Measurements from ENCODE around the gene PLA2G10.
"Not testable (repeated sequence)": the region's sequence is repeated elsewhere in the genome, so short reads cannot be mapped to it uniquely, and the experiment has no call there.

Gene PLA2G10, protein sequence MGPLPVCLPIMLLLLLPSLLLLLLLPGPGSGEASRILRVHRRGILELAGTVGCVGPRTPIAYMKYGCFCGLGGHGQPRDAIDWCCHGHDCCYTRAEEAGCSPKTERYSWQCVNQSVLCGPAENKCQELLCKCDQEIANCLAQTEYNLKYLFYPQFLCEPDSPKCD
- long read RNA-seq, result 0 reads

DNA sequence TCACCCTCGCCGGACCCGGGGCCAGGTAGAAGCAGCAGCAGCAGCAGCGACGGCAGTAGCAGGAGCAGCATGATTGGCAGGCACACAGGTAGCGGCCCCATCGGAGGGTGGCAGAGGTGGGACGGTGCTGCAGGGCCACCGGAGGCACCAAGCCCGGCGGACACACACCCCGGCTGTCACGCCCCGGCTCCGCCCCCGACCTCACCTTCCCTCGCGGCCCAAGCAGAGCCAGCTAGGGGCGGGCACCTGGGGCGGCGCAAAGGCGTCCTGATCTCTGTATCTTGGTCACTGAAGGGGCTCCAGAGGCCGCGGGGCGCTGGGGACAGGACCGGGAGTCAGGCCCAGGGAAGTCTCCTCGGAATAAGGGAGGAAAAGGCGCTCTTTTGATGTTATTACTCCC, at the start of gene PLA2G10:
PLA2G10 (minus strand) TSS at position 180 of the 400 bp plus-strand sequence; CDS start at position 101, 79 bp downstream.
- H3K27ac ChIP-seq (replicated peaks); H3K4me3 ChIP-seq (replicated peaks; ENCODE audit: insufficient read depth, low read length); DNase-seq (ENCODE audit: low read depth in 1 of 2, low spot score in 1 of 2); H3K27me3 ChIP-seq (ENCODE audit: insufficient read depth, poor library complexity, severe bottlenecking): not testable (repeated sequence)

DNA sequence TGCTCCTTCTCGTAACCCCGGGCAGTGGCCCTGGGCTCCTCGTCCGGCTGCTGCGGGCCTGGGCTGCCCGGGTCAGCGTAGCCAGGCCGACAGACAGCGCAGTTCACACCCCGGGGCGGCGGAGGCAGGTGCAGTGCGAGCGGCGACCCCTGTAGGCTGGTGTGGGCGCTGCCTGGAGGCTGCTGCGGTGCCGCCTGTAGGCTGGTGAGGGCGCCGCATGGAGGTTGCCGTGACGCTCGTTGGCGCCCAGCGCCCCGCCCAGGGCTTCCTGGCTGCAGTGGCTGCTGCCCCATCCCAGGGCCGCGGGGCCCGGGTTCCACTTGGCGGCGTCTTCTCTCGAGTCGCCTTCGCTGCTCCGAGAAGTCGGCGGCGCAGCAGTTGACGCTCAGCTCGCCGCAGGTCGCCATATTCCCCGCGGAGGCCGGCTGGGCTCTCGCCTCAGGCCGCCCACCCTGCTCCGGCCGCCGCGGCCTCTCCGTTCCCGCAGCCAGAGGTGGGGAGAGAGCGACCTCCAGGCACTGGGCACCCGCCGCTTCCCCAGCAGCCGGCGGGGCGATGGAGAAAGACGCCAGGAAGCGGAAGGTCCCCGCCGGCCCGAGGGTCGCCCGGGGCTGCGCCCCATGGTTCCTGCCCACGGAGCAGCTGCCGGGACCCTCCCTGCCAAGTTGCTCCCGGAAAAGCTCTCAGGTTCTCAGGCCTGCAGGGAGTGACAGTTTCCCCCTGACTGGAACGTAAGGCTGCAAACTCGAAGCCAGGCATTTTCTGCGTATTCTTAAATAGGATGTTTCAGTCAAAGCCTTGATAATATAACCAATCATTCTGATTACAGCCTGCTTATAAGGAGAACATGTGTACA, 48.4 kb upstream of the PLA2G10 start, which contains the start of gene NPIPA2:
NPIPA2 (plus strand) TSS at position 261 of the 856 bp plus-strand sequence. CDS start 5,533 bp downstream, outside the sequence.
- DNase-seq (ENCODE audit: low read depth in 1 of 2, low spot score in 1 of 2); H3K4me3 ChIP-seq (replicated peaks; ENCODE audit: insufficient read depth, low read length); H3K27ac ChIP-seq (replicated peaks); H3K27me3 ChIP-seq (ENCODE audit: insufficient read depth, poor library complexity, severe bottlenecking): not testable (repeated sequence)

DNA sequence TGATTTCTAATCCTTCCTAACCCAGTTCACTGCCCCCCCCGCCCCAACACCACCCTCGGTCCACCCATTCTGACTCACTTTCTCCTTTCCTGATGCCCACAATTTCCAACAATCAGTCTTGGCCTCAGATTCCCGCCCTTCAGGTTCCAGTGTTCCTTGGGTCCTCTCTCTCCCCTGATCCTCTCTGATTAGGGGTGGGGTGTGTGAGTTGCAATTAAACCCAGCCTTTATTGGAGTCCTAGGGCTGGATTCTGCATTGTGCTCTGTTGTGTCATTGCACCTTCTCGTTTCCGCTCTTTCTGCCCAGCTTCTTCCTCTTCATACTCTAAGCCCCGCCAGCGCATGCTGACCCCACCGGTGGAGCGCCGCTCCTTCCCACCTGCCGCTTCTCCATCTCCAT, 47.7 kb upstream of the PLA2G10 start:
- H3K4me3 ChIP-seq (replicated peaks; ENCODE audit: insufficient read depth, low read length); DNase-seq (ENCODE audit: low read depth in 1 of 2, low spot score in 1 of 2): not testable (repeated sequence)

DNA sequence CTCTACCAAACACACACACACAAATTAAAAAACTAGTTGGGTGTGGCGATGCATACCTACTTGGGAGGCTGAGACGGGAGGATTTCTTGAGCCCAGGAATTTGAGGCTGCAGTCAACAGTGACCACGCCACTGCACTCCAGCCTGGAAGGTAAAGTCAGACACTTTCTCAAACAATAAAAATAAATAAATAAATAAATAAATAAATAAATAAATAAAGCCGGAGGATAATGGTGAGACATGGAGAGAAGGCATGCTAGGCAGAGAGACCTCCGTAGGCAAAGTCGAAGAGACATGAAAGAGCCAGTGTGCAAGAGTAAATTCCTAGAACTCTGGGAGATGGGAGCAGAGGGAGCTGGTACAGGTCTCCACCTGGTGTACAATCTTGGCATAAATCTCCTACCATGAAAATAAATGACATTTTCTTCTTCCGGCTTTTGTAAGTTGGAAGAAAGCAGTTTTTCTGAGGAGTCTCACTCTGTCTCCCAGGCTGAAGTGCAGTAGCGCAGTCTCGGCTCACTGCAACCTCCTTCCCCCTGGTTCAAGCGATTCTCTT, 46.8 kb upstream of the PLA2G10 start:
- H3K27ac ChIP-seq (replicated peaks); DNase-seq (ENCODE audit: low read depth in 1 of 2, low spot score in 1 of 2); H3K27me3 ChIP-seq (ENCODE audit: insufficient read depth, poor library complexity, severe bottlenecking); H3K4me3 ChIP-seq (replicated peaks; ENCODE audit: insufficient read depth, low read length): not testable (repeated sequence)

More for the DNA sequence above, 47.7 kb upstream of the PLA2G10 start:
- not testable (repeated sequence) for H3K27me3 ChIP-seq (ENCODE audit: insufficient read depth, poor library complexity, severe bottlenecking); H3K27ac ChIP-seq (replicated peaks)

DNA sequence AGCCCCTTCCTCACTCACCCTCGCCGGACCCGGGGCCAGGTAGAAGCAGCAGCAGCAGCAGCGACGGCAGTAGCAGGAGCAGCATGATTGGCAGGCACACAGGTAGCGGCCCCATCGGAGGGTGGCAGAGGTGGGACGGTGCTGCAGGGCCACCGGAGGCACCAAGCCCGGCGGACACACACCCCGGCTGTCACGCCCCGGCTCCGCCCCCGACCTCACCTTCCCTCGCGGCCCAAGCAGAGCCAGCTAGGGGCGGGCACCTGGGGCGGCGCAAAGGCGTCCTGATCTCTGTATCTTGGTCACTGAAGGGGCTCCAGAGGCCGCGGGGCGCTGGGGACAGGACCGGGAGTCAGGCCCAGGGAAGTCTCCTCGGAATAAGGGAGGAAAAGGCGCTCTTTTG, 39.1 kb upstream of the PLA2G10 start:
- H3K4me3 ChIP-seq (replicated peaks; ENCODE audit: insufficient read depth, low read length); H3K27me3 ChIP-seq (ENCODE audit: insufficient read depth, poor library complexity, severe bottlenecking); DNase-seq (ENCODE audit: low read depth in 1 of 2, low spot score in 1 of 2); H3K27ac ChIP-seq (replicated peaks): not testable (repeated sequence)

DNA sequence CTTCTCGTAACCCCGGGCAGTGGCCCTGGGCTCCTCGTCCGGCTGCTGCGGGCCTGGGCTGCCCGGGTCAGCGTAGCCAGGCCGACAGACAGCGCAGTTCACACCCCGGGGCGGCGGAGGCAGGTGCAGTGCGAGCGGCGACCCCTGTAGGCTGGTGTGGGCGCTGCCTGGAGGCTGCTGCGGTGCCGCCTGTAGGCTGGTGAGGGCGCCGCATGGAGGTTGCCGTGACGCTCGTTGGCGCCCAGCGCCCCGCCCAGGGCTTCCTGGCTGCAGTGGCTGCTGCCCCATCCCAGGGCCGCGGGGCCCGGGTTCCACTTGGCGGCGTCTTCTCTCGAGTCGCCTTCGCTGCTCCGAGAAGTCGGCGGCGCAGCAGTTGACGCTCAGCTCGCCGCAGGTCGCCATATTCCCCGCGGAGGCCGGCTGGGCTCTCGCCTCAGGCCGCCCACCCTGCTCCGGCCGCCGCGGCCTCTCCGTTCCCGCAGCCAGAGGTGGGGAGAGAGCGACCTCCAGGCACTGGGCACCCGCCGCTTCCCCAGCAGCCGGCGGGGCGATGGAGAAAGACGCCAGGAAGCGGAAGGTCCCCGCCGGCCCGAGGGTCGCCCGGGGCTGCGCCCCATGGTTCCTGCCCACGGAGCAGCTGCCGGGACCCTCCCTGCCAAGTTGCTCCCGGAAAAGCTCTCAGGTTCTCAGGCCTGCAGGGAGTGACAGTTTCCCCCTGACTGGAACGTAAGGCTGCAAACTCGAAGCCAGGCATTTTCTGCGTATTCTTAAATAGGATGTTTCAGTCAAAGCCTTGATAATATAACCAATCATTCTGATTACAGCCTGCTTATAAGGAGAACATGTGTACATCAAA, 9.3 kb upstream of the PLA2G10 start, which contains the start of gene NPIPA3:
NPIPA3 (plus strand) TSS at position 256 of the 856 bp plus-strand sequence. CDS start 5,533 bp downstream, outside the sequence.
- DNase-seq (ENCODE audit: low read depth in 1 of 2, low spot score in 1 of 2); H3K4me3 ChIP-seq (replicated peaks; ENCODE audit: insufficient read depth, low read length); H3K27ac ChIP-seq (replicated peaks); H3K27me3 ChIP-seq (ENCODE audit: insufficient read depth, poor library complexity, severe bottlenecking): not testable (repeated sequence)

DNA sequence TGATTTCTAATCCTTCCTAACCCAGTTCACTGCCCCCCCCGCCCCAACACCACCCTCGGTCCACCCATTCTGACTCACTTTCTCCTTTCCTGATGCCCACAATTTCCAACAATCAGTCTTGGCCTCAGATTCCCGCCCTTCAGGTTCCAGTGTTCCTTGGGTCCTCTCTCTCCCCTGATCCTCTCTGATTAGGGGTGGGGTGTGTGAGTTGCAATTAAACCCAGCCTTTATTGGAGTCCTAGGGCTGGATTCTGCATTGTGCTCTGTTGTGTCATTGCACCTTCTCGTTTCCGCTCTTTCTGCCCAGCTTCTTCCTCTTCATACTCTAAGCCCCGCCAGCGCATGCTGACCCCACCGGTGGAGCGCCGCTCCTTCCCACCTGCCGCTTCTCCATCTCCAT, 8.6 kb upstream of the PLA2G10 start:
- H3K27ac ChIP-seq (replicated peaks); DNase-seq (ENCODE audit: low read depth in 1 of 2, low spot score in 1 of 2); H3K27me3 ChIP-seq (ENCODE audit: insufficient read depth, poor library complexity, severe bottlenecking); H3K4me3 ChIP-seq (replicated peaks; ENCODE audit: insufficient read depth, low read length): not testable (repeated sequence)

DNA sequence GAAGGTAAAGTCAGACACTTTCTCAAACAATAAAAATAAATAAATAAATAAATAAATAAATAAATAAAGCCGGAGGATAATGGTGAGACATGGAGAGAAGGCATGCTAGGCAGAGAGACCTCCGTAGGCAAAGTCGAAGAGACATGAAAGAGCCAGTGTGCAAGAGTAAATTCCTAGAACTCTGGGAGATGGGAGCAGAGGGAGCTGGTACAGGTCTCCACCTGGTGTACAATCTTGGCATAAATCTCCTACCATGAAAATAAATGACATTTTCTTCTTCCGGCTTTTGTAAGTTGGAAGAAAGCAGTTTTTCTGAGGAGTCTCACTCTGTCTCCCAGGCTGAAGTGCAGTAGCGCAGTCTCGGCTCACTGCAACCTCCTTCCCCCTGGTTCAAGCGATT, 7.8 kb upstream of the PLA2G10 start:
- not testable (repeated sequence) for H3K4me3 ChIP-seq (replicated peaks; ENCODE audit: insufficient read depth, low read length); H3K27me3 ChIP-seq (ENCODE audit: insufficient read depth, poor library complexity, severe bottlenecking); H3K27ac ChIP-seq (replicated peaks); DNase-seq (ENCODE audit: low read depth in 1 of 2, low spot score in 1 of 2)

DNA sequence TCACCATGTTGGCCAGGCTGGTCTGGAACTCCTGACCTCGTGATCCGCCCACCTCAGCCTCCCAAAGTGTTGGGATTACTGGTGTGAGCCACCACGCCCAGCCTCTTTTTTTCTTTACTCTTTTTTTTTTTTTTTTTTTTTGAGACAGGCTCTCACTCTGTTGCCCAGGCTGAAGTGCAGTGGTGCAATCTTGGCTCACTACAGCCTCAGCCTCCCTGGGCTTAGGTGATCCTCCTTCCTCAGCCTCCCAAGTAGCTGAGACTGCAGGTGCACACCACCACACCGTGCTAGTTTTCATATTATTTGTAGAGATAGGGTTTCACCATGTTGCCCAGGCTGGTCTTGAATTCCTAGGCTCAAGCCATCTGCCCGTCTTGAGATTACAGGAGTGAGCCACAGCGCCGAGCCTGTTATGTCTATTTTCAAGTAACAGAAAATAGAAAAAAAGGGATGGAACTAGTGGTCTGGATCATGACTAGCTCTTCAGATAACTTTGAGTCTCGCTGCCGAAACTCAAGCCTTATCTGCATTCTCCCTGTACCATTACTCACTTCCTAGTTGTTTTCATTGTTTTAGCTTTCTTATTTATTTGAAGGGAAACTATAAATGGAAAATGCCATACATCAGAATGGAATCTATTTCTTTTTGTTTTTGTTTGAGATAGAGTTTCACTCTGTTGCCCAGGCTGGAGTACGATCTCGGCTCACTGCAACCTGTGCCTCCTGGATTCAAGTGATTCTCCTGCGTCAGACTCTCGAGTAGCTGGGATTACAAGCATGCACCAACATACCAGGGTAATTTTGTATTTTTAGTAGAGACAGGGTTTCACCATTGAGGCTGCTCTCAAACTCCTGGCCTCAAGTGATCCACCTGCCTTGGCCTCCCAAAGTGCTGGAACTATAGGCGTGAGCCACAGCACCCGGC, 8.0 kb downstream of the PLA2G10 start:
- H3K27ac ChIP-seq (replicated peaks); H3K4me3 ChIP-seq (replicated peaks; ENCODE audit: insufficient read depth, low read length); H3K27me3 ChIP-seq (ENCODE audit: insufficient read depth, poor library complexity, severe bottlenecking); DNase-seq (ENCODE audit: low read depth in 1 of 2, low spot score in 1 of 2): not testable (repeated sequence)

Data from HL-60 (cell line).